HEK293 (cell line): Measurements from ENCODE around the gene PTGR1.

Source experiments
- BCL11B ChIP-seq: fragments of 450-650 bp; formaldehyde crosslinking; IDR thresholded peaks from 2 replicates; pipeline ENCODE4 v1.5.1; 2016; ENCODE audit warnings: low read depth, missing biosample characterization, missing genetic modification characterization
- ELK4 ChIP-seq: IDR thresholded peaks from 2 replicates; pipeline ENCODE4 v1.6.1; 2011; ENCODE audit warnings: mild to moderate bottlenecking, low read depth, low read length, borderline replicate concordance
- GLIS1 ChIP-seq: fragments of 450-650 bp; formaldehyde crosslinking; IDR thresholded peaks from 2 replicates; pipeline ENCODE4 v1.5.1; 2016; ENCODE audit warnings: missing biosample characterization, missing genetic modification characterization
- GLIS2 ChIP-seq: fragments of 450-650 bp; formaldehyde crosslinking; IDR thresholded peaks from 2 replicates; pipeline ENCODE4 v1.5.1; 2016; ENCODE audit warnings: missing biosample characterization, missing genetic modification characterization
- PRDM10 ChIP-seq: fragments of 450-650 bp; formaldehyde crosslinking; IDR thresholded peaks from 2 replicates; pipeline ENCODE4 v1.5.1; 2016; ENCODE audit warnings: missing biosample characterization, missing genetic modification characterization
- PRDM4 ChIP-seq: fragments of 450-650 bp; formaldehyde crosslinking; IDR thresholded peaks from 2 replicates; pipeline ENCODE4 v1.5.1; 2017; ENCODE audit warnings: missing biosample characterization, missing genetic modification characterization
- SETDB1 ChIP-seq: IDR thresholded peaks from one replicate; pipeline ENCODE4 v1.6.1; 2017; ENCODE audit warnings: mild to moderate bottlenecking, low read length, moderate library complexity, mixed read lengths; ENCODE audit not compliant: insufficient read length
- ZBTB26 ChIP-seq: fragments of 450-650 bp; formaldehyde crosslinking; optimal IDR thresholded peaks from 2 replicates; pipeline ENCODE3; 2016; ENCODE audit warnings: missing biosample characterization, mild to moderate bottlenecking, missing genetic modification characterization
- ZNF19 ChIP-seq: fragments of 450-650 bp; formaldehyde crosslinking; IDR thresholded peaks from 2 replicates; pipeline ENCODE4; 2016; ENCODE audit warnings: missing biosample characterization, missing genetic modification characterization, low read depth
- ZNF239 ChIP-seq: fragments of 450-650 bp; formaldehyde crosslinking; IDR thresholded peaks from 2 replicates; pipeline ENCODE4 v1.5.1; 2016; ENCODE audit warnings: missing biosample characterization, missing genetic modification characterization
- ZNF26 ChIP-seq: fragments of 450-650 bp; formaldehyde crosslinking; IDR thresholded peaks from 2 replicates; pipeline ENCODE4 v1.5.1; 2016; ENCODE audit warnings: missing biosample characterization, missing genetic modification characterization
- ZNF324 ChIP-seq: fragments of 450-650 bp; formaldehyde crosslinking; IDR thresholded peaks from 2 replicates; pipeline ENCODE4 v1.5.1; 2016; ENCODE audit warnings: missing biosample characterization, missing genetic modification characterization
- ZNF391 ChIP-seq: fragments of 450-650 bp; formaldehyde crosslinking; IDR thresholded peaks from 2 replicates; pipeline ENCODE4 v1.5.1; 2016; ENCODE audit warnings: low read depth, missing biosample characterization, missing genetic modification characterization, borderline replicate concordance
- ZNF518A ChIP-seq: fragments of 450-650 bp; formaldehyde crosslinking; conservative IDR thresholded peaks from 2 replicates; pipeline ENCODE4 v1.5.1; 2016; ENCODE audit warnings: low read depth, missing biosample characterization, missing genetic modification characterization
- ZNF549 ChIP-seq: fragments of 450-650 bp; IDR thresholded peaks from 2 replicates; pipeline ENCODE4 v1.5.1; 2018; ENCODE audit warnings: missing biosample characterization, missing genetic modification characterization, mild to moderate bottlenecking, inconsistent platforms, moderate library complexity
- ZNF558 ChIP-seq: fragments of 450-650 bp; formaldehyde crosslinking; IDR thresholded peaks from 2 replicates; pipeline ENCODE4 v1.5.1; 2016; ENCODE audit warnings: missing biosample characterization, missing genetic modification characterization
- ZNF561 ChIP-seq: fragments of 450-650 bp; IDR thresholded peaks from 2 replicates; pipeline ENCODE4 v1.5.1; 2018; ENCODE audit warnings: missing biosample characterization, missing genetic modification characterization, borderline replicate concordance
- ZNF585B ChIP-seq: fragments of 450-650 bp; formaldehyde crosslinking; IDR thresholded peaks from 2 replicates; pipeline ENCODE4 v1.5.1; 2016; ENCODE audit warnings: missing biosample characterization, missing genetic modification characterization
- ZNF664 ChIP-seq: fragments of 450-650 bp; formaldehyde crosslinking; IDR thresholded peaks from 2 replicates; pipeline ENCODE4 v1.5.1; 2016; ENCODE audit warnings: missing biosample characterization, missing genetic modification characterization
- ZNF692 ChIP-seq: fragments of 450-650 bp; formaldehyde crosslinking; IDR thresholded peaks from 2 replicates; pipeline ENCODE4 v1.5.1; 2016; ENCODE audit warnings: missing biosample characterization, missing genetic modification characterization
- ZSCAN30 ChIP-seq: fragments of 450-650 bp; IDR thresholded peaks from 2 replicates; pipeline ENCODE4 v1.5.1; 2018; ENCODE audit warnings: missing biosample characterization, mild to moderate bottlenecking, missing genetic modification characterization, moderate library complexity
- ZXDB ChIP-seq: fragments of 450-650 bp; formaldehyde crosslinking; IDR thresholded peaks from 2 replicates; pipeline ENCODE4 v1.5.1; 2016; ENCODE audit warnings: missing biosample characterization, missing genetic modification characterization

The PTGR1 gene

GRCh38 chr9:111631214-111631971, 31.9 kb upstream of the PTGR1 start, which contains the start of gene DNAJC25 (continued):
- TF ChIP-seq ZNF518A (tag by site-specific recombination) (no peak), ELK4 (no peak), ZNF561 (tag by site-specific recombination) (no peak; the same call in 1 of the 2 replicates), ZNF324 (tag by site-specific recombination) (no peak), ZNF664 (tag by site-specific recombination) (no peak), PRDM10 (tag by site-specific recombination) (no peak), ZXDB (tag by site-specific recombination) (0 out of 2 replicates have a peak, but pooled peaks have one; percentile 6), GLIS1 (tag by site-specific recombination) (peak; percentile 18), ZNF239 (no peak), BCL11B (no peak), ZNF391 (no peak; the same call in 1 of the 2 replicates), PRDM4 (tag by site-specific recombination) (no peak), ZNF549 (tag by site-specific recombination) (no peak), ZNF26 (tag by site-specific recombination) (no peak), ZNF585B (tag by site-specific recombination) (no peak), GLIS2 (no peak), ZBTB26 (peak; percentile 67), ZSCAN30 (tag by site-specific recombination) (no peak; the same call in none of the 2 replicates), ZNF558 (tag by site-specific recombination) (no peak), ZNF19 (tag by site-specific recombination) (no peak), ZNF692 (tag by site-specific recombination) (peak; percentile 74), SETDB1 (no peak)
